Lower leg skin (tissue), 3 donors: Measurements from ENCODE around the gene CRIP3.

Experiments
- CTCF ChIP-seq, 3 donors: fragments of 450-650 bp; IDR thresholded peaks; one replicate each; pipeline ENCODE4 v1.5.1; 2016; ENCODE audit warnings: antibody characterized with exemption in 3 of 3, mild to moderate bottlenecking in 3 of 3, moderate library complexity in 2 of 3
- POLR2A ChIP-seq, 2 donors: fragments of 450-650 bp; IDR thresholded peaks; one replicate each; pipeline ENCODE4 v1.6.1; 2016 to 2017; ENCODE audit warnings: antibody characterized with exemption in 2 of 2, mild to moderate bottlenecking in 1 of 2, moderate library complexity in 1 of 2

- TF ChIP-seq CTCF (IDR thresholded peaks at IDR 0.05) (no peak), POLR2A (IDR thresholded peaks at IDR 0.05) (no peak)
Observed at GRCh38 chr6:43318011-43318410, 9.4 kb upstream of the CRIP3 start.
